GM18498 (cell line): ENCODE results near the gene MASP1.
"Not testable (repeated sequence)": the region's sequence is repeated elsewhere in the genome, so short reads cannot be mapped to it uniquely, and the experiment has no call there.

ENCODE experiments used
- ATAC-seq: cut with Tn5 transposase; IDR thresholded peaks from one replicate; pipeline ENCODE4 v1.9.1; 2021; ENCODE audit warnings: mild to moderate bottlenecking, moderate library complexity; ENCODE audit not compliant: unreplicated experiment

MASP1 gene

GRCh38 chr3:187228740-187229139 lies 62.8 kb downstream of the MASP1 start:
- no peak for ATAC-seq

GRCh38 chr3:187227658-187228258 lies 63.8 kb downstream of the MASP1 start:
- no peak for ATAC-seq

DNA sequence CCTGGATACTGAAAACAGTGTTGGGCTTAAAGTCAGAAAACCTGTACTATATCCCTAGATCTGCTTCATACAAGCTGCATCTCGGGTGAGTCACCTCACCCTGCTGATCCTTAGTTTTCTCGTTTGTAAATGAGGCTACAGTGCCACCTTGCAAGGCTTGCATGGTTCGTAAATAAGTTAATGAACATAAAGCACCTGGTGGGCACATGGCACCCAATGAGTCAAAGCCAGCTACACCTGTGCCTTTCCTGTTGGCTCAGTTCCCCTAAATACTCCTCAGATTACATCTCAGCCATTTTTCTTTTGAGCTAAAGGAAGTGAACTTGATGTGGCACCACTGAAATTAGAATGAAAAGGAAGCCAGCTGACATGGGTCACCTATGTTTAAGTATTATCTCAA lies 67.7 kb downstream of the MASP1 start:
- no peak for ATAC-seq

DNA sequence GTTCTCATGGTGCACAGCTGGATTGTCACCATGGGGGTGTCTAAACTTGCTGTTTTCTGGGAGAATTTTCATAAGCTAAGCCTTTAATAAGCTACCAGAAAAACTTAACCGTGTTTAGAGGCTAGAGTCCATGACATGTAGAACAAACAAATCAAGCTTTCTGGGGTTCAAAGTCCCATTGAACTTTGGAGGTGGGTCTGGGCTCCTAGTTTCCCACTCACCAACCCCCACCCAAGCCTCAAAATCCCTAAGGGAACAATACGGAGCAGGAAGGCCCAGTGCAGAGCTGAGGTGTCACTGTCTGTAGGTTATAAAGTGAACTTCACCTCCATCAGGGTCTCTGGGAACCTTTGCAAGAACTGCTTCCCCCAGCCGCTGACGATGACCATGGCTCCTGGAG lies 68.7 kb downstream of the MASP1 start:
- no peak for ATAC-seq

- no peak for ATAC-seq
Measured at GRCh38 chr3:187215460-187215859, 76.1 kb downstream of the MASP1 start.

DNA sequence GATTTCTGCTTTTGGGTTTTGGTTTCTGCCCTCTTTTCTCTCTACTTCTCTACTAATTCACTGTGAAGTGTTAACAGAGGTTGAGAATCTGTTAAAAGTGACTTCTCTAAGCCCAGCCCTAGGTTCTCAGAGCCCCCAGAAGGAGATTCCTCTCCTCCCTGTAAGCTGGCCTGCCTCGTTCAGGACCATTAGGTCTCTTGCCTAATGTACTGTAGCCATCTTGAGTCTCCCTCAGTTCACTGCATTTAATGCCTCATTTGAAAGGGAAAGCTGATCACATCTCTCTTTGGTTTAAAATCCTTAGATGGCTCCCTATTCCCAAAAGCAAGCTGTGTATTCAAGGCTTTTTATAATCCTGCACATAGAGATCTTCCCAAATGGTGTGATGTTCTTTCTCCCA lies 77.9 kb downstream of the MASP1 start:
- ATAC-seq, result no peak

GRCh38 chr3:187212705-187213104 lies 78.8 kb downstream of the MASP1 start:
- ATAC-seq, result no peak

DNA sequence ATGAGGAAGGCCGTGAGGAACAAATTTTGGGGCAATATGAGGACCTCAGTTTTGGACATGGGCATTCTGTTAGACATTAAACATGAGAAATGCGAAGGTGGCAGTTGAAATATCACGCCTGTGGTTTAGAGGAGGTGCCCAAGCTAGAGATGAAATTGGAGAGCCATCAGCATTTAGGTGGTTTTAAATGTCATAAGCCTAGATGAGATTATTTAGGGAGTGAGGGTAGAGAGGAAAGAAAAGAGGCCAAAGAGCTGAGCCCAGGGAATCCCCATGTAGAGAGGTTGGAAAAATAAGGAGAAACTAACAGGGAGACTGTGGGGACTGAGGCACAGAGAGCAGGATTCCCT lies 79.4 kb downstream of the MASP1 start:
- no peak for ATAC-seq

DNA sequence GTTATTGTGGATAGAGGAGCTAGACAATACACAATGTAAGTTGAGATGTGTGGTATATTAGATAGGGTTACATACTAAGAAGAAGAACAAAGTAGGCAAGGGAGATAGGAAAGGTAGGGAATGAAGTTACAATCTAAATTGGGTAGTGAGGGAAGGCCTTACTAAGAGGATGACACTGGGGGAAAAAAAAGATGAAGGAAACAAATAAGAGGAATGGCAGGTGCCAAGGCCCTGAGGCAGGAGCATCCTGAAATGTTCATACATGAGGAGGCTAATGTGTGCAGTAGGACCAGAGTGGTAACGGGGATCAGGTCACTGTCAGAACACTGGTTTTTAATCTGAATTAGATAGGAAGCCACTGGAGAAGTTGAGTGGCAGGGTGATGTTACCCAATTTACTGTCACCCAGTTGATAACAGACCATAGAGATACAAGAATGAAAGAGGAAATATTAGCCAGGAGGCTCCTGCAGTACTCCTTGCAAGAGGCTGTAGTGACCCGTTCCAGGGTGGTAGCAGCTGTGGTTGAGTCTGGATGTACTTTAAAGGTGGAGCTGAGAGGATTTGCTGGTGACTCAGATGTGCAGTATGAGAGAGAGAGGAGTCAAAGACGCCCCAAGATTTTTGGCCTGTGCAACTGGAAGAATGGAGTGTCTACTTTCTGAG lies 79.9 kb downstream of the MASP1 start:
- ATAC-seq, result no peak

DNA sequence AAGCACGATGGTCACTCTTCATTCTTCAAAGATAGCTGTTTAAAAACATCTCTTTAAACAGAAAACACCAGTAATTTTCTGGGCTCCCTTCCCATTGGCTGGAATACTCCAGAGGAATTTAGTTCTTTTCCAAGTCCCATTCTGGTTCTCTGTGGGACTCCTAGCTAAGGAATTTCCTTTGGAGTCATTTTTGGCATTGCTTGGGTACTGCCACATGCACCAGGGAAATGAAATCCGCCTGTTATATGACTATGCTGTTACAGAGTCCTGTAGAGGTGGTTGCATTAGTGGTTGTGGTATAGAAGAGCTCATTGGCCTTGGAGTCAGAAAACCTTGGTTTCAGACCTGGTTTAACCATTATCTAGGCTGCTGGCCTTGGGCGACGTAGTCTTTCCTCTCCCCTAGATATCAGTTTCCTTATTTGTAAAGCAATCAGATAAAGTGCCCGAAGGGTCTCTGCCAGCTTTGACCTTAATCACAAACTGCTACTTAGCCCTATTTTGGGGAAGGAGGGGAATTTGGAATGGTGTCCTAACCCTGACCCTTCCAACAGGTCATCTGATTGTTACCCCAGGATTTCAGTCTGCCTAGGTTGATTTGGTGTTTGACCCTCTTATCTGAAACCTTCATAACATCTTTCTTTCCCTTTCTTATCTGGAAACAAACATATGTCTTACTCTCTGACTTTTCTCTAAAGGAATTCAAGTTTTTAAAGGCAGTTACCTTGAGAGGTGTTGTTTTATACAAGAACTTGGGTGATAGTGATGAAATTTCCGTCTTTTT lies 80.8 kb downstream of the MASP1 start:
- ATAC-seq, result peak; percentile 94

- ATAC-seq, result no peak
Measured at GRCh38 chr3:187210091-187210490, 81.4 kb downstream of the MASP1 start.

DNA sequence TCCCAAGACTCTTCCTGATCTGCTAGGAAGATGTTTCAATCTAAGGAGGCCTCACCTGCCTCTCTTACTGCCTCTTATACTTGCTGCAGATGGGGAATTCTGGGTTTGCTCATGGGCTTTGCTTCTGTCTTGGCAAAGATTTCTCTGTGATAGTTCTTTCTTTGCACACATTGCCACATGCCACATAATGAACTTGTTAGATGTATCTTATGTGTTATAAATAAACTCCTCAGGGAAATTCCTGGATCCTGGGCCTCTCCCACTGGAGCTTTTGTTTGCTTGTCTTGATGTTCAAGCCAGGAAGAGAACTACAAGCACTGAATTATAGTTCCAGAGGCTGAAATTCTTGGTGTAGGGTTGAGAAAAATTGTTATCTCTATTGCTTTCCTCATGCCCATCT lies 82.0 kb downstream of the MASP1 start:
- no peak for ATAC-seq

DNA sequence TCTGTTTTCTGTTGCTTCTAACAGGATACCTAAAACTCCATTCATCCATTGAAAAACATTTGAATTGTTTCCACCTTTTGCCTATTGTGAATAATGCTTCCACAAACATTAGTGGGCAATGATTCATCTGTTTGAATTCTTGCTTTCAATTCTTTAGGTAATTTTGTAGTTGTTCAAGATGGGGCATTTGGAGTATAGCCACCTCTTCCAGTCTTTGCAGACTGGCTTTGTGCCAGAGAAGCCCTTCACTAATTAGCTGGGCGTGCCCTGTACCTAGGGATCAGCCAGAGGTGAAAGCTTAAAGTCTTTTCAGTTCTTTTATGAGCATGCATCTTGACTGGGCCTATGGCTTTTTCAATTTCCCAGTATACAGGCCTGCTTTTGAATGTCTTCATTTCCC lies 83.4 kb downstream of the MASP1 start:
- no peak for ATAC-seq

DNA sequence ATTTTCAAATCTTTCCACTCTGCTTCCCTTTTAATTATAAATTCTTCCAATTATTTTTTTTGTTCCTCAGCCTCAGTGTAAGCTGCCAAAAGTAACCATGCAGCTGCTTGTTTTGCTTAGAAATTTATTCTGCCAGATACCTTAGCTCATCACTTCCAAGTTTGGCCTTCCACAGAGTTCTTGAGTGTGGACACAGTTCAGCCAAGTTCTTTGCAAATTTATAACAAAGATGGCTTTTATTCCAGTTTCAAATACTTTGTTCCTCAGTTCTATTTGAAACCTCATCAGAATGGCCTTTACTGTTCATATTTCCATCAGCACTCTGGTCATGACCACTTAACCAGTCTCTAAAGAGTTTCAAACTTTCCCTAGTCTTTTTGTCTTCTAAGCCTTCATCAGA lies 83.9 kb downstream of the MASP1 start:
- no peak for ATAC-seq

- no peak for ATAC-seq
Measured at GRCh38 chr3:187207062-187207461, 84.5 kb downstream of the MASP1 start.

DNA sequence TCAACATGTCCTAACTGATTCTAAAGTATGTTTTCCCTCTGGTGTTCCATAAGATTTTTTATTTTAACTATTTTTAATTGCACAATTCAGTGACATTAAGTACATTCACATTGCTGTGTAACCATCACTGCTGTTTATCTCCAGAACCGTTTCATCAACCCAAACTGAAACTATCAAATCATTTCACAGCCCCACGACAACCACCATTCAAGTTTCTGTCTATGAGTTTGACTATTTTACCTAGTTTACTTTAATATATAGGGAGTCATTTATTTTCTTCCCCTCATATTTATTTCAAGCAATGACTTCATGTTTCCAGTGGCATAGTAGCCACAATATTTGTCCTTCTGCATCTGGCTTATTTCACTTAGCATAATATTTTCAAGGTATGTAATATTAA lies 85.9 kb downstream of the MASP1 start:
- no peak for ATAC-seq

- ATAC-seq, result not testable (repeated sequence)
Measured at GRCh38 chr3:187199463-187200050, 92.0 kb downstream of the MASP1 start.

- ATAC-seq, result no peak
Measured at GRCh38 chr3:187198490-187198889, 93.0 kb downstream of the MASP1 start.

GRCh38 chr3:187197335-187197649 lies 94.2 kb downstream of the MASP1 start, which contains the start of gene RTP1:
Gene RTP1, plus strand, starts transcription at chr3:187197486. Its CDS starts 30 bp downstream, at chr3:187197516.
- no peak for ATAC-seq

GRCh38 chr3:187196573-187197334 lies 94.8 kb downstream of the MASP1 start:
- ATAC-seq, result no peak

- no peak for ATAC-seq
Measured at GRCh38 chr3:187193181-187193580, 98.4 kb downstream of the MASP1 start.
